Measurements from ENCODE around the gene UHRF1. TPM values are rescaled to one million over a fixed set of nuclear protein-coding genes. Genes with fewer than 3 reads are reported as not detected.

The UHRF1 gene
- total and polyA plus RNA-seq, 2 of the 13 experiments (the other 11 are each of a cell fraction or from before 2014, with no cell fraction given): 6.8 to 78.4 TPM

DNA sequence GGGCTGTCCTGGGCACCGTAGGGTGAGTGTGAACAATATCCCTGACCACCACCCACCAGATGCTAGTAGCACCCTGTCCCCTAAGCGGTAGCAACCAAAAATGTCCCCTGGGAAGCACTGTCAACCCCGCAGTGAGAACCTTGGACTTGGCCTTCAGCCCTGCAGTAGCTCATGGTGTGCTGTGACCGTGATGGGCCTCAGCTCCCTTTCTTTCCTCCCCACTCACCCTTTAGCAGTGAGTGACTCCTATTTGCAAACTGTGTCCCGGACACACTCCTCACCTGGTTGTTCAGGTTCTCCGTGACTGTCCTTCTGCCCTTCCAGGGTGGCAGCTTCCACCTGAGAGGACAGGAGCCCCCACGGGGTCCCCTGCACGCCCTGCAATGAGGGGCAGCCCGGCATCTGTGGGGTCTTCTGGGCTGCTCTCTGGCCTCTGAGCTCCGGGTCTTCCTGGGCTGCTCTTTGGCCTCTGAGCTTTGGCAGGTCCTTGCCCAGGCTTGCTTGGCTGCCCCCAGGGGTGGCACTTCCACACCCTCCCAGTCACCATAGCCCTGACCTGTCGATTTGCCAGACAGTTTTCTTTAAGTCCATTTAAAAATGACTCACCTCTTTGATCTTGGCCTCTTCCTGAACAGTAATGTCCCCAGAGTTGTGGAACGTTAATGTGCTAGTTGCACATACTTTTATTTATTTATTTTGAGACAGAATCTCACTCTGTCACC, 63.4 kb downstream of the UHRF1 start (continued):
- TF ChIP-seq FIP1L1 (IDR thresholded peaks at IDR 0.05; ENCODE audit: borderline replicate concordance, insufficient read depth, low read depth, low read length) (no peak), GABPB1 (CRISPR knock-in tag; IDR thresholded peaks at IDR 0.05) (no peak; the same call in 1 of the 2 replicates), KAT8 (CRISPR knock-in tag; IDR thresholded peaks at IDR 0.05) (no peak), KDM3A (CRISPR knock-in tag; IDR thresholded peaks at IDR 0.05; ENCODE audit: low read depth) (no peak), RNF2 (conservative IDR thresholded peaks at IDR 0.05; ENCODE audit: low read depth) (no peak), ZNF430 (CRISPR knock-in tag; IDR thresholded peaks at IDR 0.05) (0 out of 2 replicates have a peak, but pooled peaks have one; percentile 48), AKAP8 (CRISPR knock-in tag; IDR thresholded peaks at IDR 0.05) (no peak), NCOR1 (IDR thresholded peaks at IDR 0.05; ENCODE audit: borderline replicate concordance, low read length) (peak; percentile 51; the same call in 1 of the 2 replicates), SSRP1 (CRISPR knock-in tag; IDR thresholded peaks at IDR 0.05) (no peak), SNAI1 (CRISPR knock-in tag; IDR thresholded peaks at IDR 0.05; ENCODE audit: borderline replicate concordance) (no peak), ZNF773 (CRISPR knock-in tag; IDR thresholded peaks at IDR 0.05; ENCODE audit: borderline replicate concordance) (no peak)
- TF ChIP-seq, protein P1, sequence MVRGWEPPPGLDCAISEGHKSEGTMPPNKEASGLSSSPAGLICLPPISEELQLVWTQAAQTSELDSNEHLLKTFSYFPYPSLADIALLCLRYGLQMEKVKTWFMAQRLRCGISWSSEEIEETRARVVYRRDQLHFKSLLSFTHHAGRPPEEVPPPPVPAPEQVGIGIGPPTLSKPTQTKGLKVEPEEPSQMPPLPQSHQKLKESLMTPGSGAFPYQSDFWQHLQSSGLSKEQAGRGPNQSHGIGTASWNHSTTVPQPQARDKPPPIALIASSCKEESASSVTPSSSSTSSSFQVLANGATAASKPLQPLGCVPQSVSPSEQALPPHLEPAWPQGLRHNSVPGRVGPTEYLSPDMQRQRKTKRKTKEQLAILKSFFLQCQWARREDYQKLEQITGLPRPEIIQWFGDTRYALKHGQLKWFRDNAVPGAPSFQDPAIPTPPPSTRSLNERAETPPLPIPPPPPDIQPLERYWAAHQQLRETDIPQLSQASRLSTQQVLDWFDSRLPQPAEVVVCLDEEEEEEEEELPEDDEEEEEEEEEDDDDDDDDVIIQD (CRISPR knock-in tag; IDR thresholded peaks at IDR 0.05; ENCODE audit: low read depth): no peak
- TF ChIP-seq, protein P2, sequence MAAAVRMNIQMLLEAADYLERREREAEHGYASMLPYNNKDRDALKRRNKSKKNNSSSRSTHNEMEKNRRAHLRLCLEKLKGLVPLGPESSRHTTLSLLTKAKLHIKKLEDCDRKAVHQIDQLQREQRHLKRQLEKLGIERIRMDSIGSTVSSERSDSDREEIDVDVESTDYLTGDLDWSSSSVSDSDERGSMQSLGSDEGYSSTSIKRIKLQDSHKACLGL (CRISPR knock-in tag; IDR thresholded peaks at IDR 0.05): no peak
- TF ChIP-seq, protein P3, sequence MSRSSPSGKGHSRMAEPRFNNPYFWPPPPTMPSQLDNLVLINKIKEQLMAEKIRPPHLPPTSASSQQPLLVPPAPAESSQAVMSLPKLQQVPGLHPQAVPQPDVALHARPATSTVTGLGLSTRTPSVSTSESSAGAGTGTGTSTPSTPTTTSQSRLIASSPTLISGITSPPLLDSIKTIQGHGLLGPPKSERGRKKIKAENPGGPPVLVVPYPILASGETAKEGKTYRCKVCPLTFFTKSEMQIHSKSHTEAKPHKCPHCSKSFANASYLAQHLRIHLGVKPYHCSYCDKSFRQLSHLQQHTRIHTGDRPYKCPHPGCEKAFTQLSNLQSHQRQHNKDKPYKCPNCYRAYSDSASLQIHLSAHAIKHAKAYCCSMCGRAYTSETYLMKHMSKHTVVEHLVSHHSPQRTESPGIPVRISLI (CRISPR knock-in tag; IDR thresholded peaks at IDR 0.05; ENCODE audit: borderline replicate concordance): no peak
- TF ChIP-seq, protein P4, sequence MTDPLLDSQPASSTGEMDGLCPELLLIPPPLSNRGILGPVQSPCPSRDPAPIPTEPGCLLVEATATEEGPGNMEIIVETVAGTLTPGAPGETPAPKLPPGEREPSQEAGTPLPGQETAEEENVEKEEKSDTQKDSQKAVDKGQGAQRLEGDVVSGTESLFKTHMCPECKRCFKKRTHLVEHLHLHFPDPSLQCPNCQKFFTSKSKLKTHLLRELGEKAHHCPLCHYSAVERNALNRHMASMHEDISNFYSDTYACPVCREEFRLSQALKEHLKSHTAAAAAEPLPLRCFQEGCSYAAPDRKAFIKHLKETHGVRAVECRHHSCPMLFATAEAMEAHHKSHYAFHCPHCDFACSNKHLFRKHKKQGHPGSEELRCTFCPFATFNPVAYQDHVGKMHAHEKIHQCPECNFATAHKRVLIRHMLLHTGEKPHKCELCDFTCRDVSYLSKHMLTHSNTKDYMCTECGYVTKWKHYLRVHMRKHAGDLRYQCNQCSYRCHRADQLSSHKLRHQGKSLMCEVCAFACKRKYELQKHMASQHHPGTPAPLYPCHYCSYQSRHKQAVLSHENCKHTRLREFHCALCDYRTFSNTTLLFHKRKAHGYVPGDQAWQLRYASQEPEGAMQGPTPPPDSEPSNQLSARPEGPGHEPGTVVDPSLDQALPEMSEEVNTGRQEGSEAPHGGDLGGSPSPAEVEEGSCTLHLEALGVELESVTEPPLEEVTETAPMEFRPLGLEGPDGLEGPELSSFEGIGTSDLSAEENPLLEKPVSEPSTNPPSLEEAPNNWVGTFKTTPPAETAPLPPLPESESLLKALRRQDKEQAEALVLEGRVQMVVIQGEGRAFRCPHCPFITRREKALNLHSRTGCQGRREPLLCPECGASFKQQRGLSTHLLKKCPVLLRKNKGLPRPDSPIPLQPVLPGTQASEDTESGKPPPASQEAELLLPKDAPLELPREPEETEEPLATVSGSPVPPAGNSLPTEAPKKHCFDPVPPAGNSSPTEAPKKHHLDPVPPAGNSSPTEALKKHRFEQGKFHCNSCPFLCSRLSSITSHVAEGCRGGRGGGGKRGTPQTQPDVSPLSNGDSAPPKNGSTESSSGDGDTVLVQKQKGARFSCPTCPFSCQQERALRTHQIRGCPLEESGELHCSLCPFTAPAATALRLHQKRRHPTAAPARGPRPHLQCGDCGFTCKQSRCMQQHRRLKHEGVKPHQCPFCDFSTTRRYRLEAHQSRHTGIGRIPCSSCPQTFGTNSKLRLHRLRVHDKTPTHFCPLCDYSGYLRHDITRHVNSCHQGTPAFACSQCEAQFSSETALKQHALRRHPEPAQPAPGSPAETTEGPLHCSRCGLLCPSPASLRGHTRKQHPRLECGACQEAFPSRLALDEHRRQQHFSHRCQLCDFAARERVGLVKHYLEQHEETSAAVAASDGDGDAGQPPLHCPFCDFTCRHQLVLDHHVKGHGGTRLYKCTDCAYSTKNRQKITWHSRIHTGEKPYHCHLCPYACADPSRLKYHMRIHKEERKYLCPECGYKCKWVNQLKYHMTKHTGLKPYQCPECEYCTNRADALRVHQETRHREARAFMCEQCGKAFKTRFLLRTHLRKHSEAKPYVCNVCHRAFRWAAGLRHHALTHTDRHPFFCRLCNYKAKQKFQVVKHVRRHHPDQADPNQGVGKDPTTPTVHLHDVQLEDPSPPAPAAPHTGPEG (CRISPR knock-in tag; IDR thresholded peaks at IDR 0.05): no peak
- TF ChIP-seq, protein P5, sequence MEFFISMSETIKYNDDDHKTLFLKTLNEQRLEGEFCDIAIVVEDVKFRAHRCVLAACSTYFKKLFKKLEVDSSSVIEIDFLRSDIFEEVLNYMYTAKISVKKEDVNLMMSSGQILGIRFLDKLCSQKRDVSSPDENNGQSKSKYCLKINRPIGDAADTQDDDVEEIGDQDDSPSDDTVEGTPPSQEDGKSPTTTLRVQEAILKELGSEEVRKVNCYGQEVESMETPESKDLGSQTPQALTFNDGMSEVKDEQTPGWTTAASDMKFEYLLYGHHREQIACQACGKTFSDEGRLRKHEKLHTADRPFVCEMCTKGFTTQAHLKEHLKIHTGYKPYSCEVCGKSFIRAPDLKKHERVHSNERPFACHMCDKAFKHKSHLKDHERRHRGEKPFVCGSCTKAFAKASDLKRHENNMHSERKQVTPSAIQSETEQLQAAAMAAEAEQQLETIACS (CRISPR knock-in tag; IDR thresholded peaks at IDR 0.05): no peak
- TF ChIP-seq, protein P6, sequence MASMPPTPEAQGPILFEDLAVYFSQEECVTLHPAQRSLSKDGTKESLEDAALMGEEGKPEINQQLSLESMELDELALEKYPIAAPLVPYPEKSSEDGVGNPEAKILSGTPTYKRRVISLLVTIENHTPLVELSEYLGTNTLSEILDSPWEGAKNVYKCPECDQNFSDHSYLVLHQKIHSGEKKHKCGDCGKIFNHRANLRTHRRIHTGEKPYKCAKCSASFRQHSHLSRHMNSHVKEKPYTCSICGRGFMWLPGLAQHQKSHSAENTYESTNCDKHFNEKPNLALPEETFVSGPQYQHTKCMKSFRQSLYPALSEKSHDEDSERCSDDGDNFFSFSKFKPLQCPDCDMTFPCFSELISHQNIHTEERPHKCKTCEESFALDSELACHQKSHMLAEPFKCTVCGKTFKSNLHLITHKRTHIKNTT (CRISPR knock-in tag; IDR thresholded peaks at IDR 0.05): no peak
